ENCODE data around the gene FOXP3. TPM values are rescaled to one million over a fixed set of nuclear protein-coding genes. Genes with fewer than 3 reads are reported as not detected.

The FOXP3 gene
- total RNA-seq, 1 donor from 2014 or later, result not detected

DNA sequence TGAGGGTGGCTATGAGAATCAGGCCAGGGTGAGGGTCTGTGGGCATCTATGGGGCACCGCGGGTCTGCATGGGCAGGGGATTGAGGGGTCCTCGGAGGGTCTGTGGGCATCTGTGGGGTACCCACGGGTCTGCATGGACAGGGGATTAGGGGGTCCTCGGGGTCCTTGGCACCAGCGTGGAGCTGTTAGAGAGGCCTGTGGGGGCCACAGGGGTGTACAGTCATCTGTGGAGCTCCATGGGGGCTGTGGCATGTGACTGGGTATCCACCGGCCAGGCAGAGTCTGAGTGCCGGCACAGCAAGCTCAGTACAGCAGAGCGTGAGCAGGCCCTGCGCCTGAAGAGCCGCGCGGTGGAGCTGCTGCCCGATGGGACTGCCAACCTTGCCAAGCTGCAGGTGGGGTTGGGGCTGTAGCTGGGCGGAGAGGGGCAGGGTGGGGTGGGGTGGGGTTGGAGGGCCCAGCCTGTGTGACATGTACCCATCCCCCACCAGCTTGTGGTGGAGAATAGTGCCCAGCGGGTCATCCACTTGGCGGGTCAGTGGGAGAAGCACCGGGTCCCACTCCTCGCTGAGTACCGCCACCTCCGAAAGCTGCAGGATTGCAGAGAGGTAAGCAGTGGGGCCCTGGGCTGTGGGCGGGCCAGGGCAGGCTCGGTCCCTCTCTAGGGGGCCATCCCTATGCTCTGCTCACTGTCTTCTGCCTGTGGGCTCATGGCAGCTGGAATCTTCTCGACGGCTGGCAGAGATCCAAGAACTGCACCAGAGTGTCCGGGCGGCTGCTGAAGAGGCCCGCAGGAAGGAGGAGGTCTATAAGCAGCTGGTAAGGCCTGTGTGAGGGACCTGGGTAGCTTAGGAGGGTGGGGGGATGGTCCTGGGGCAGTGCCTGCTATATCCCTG, 16.3 kb downstream of the FOXP3 start:
- Histone ChIP-seq H3K9me3 (ENCODE audit: low read depth) (no peaks in the 10 kb centered on the region), H4K20me1 (ENCODE audit: low read depth) (no peaks in the 10 kb centered on the region), H3K4me1 (no peaks in the 10 kb centered on the region), H3K36me3 (no peaks in the 10 kb centered on the region), H3K4me3 (no peak overlapping the region), H3K27ac (no peak overlapping the region), H3K79me2 (ENCODE audit: low read depth) (no peaks in the 10 kb centered on the region), H3K9ac (no peak overlapping the region), H3F3A (ENCODE audit: low read depth) (no peaks in the 10 kb centered on the region), H3K4me2 (no peak overlapping the region), H2AFZ (replicated peaks) (no peak overlapping the region), H3K27me3 (no peaks in the 10 kb centered on the region)
- TF ChIP-seq EZH2 (IDR thresholded peaks at IDR 0.05), result no peak
- TF ChIP-seq, protein P1, sequence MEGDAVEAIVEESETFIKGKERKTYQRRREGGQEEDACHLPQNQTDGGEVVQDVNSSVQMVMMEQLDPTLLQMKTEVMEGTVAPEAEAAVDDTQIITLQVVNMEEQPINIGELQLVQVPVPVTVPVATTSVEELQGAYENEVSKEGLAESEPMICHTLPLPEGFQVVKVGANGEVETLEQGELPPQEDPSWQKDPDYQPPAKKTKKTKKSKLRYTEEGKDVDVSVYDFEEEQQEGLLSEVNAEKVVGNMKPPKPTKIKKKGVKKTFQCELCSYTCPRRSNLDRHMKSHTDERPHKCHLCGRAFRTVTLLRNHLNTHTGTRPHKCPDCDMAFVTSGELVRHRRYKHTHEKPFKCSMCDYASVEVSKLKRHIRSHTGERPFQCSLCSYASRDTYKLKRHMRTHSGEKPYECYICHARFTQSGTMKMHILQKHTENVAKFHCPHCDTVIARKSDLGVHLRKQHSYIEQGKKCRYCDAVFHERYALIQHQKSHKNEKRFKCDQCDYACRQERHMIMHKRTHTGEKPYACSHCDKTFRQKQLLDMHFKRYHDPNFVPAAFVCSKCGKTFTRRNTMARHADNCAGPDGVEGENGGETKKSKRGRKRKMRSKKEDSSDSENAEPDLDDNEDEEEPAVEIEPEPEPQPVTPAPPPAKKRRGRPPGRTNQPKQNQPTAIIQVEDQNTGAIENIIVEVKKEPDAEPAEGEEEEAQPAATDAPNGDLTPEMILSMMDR (IDR thresholded peaks at IDR 0.05), result no peak
- no peak for TF ChIP-seq EZH2phosphoT487 (IDR thresholded peaks at IDR 0.05)
- Mint-ChIP-seq H3K36me3 (peaks cover 6% of the 10 kb centered on the region), H3K27ac (no peak overlapping the region), H3K4me3 (no peak overlapping the region), H3K9me3 (peaks cover 21% of the 10 kb centered on the region), H3K27me3 (ENCODE audit: insufficient read depth, low read depth) (peaks cover 11% of the 10 kb centered on the region), H3K4me1 (no peaks in the 10 kb centered on the region)
- no peak for DNase-seq (ENCODE audit: low spot score)

DNA sequence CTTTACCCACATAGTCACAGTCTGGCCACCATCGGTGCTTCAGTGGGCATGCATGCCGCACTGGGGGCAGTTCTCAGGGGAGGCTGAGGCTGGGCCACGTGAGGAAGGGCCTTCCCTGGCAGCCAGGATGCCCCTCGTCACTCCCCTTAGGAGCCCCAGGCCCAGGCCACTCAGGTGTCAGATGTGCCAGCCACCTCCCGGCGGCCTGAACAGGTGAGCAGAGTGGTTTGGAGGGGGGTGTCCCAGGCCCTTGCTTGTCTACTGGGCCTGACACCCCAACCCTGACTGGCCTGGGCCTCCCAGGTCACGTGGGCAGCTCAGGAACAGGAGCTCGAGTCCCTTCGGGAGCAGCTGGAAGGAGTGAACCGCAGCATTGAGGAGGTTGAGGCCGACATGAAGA, 17.2 kb downstream of the FOXP3 start:
- H3K9me3 Mint-ChIP-seq, result peaks cover 22% of the 10 kb centered on the region
- no peak overlapping the region for H3K4me3 Mint-ChIP-seq
- H3K9ac ChIP-seq, result no peak overlapping the region
- H3K4me3 ChIP-seq, result no peak overlapping the region
- H3K4me1 ChIP-seq, result no peaks in the 10 kb centered on the region
- H2AFZ ChIP-seq (replicated peaks), result no peak overlapping the region
- H3K36me3 Mint-ChIP-seq, result peaks cover 6% of the 10 kb centered on the region
- H3K27ac Mint-ChIP-seq, result no peak overlapping the region
- no peak for DNase-seq (ENCODE audit: low spot score)
- H3K4me1 Mint-ChIP-seq, result no peaks in the 10 kb centered on the region
- H3K4me2 ChIP-seq, result no peak overlapping the region
- H3K79me2 ChIP-seq (ENCODE audit: low read depth), result no peaks in the 10 kb centered on the region
- peaks cover 7% of the 10 kb centered on the region for H3K27me3 Mint-ChIP-seq (ENCODE audit: insufficient read depth, low read depth)
- H3K27me3 ChIP-seq, result no peaks in the 10 kb centered on the region
- H3K36me3 ChIP-seq, result no peaks in the 10 kb centered on the region
- no peaks in the 10 kb centered on the region for H3F3A ChIP-seq (ENCODE audit: low read depth)
- H3K27ac ChIP-seq, result no peak overlapping the region
- H4K20me1 ChIP-seq (ENCODE audit: low read depth), result no peaks in the 10 kb centered on the region
- no peak for TF ChIP-seq EZH2 (IDR thresholded peaks at IDR 0.05)
- TF ChIP-seq, protein P1 (IDR thresholded peaks at IDR 0.05), result no peak
- TF ChIP-seq EZH2phosphoT487 (IDR thresholded peaks at IDR 0.05), result no peak
- no peaks in the 10 kb centered on the region for H3K9me3 ChIP-seq (ENCODE audit: low read depth)

DNA sequence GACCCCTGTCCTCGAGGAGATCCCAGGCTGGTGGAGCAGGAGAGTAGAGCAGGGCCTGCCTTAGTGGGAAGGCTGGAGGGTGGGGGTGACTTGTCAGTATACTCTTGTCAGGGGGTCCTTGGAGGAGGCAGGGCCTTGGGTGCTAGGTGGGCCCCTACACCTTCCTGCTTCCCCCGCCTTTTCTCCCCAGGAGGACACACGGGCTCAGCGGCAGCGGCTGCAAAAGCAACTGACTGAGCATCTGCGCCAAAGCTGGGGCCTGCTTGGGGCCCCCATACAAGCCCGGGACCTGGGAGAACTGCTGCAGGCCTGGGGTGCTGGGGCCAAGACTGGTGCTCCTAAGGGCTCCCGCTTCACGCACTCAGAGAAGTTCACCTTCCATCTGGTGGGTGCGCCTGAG, 18.0 kb downstream of the FOXP3 start:
- no peaks in the 10 kb centered on the region for H4K20me1 ChIP-seq (ENCODE audit: low read depth)
- H3K79me2 ChIP-seq (ENCODE audit: low read depth), result no peaks in the 10 kb centered on the region
- Mint-ChIP-seq H3K36me3 (peaks cover 4% of the 10 kb centered on the region), H3K27ac (no peak overlapping the region), H3K4me1 (no peaks in the 10 kb centered on the region), H3K27me3 (ENCODE audit: insufficient read depth, low read depth) (peaks cover 5% of the 10 kb centered on the region), H3K9me3 (peaks cover 17% of the 10 kb centered on the region), H3K4me3 (no peak overlapping the region)
- H2AFZ ChIP-seq (replicated peaks), result no peak overlapping the region
- H3K4me3 ChIP-seq, result no peak overlapping the region
- no peaks in the 10 kb centered on the region for H3K4me1 ChIP-seq
- H3F3A ChIP-seq (ENCODE audit: low read depth), result no peaks in the 10 kb centered on the region
- H3K4me2 ChIP-seq, result no peak overlapping the region
- H3K27me3 ChIP-seq, result no peaks in the 10 kb centered on the region
- H3K9me3 ChIP-seq (ENCODE audit: low read depth), result no peaks in the 10 kb centered on the region
- H3K9ac ChIP-seq, result no peak overlapping the region
- no peaks in the 10 kb centered on the region for H3K36me3 ChIP-seq
- DNase-seq (ENCODE audit: low spot score), result no peak
- H3K27ac ChIP-seq, result no peak overlapping the region
- TF ChIP-seq EZH2 (IDR thresholded peaks at IDR 0.05) (no peak), EZH2phosphoT487 (IDR thresholded peaks at IDR 0.05) (no peak)
- TF ChIP-seq, protein P1 (IDR thresholded peaks at IDR 0.05), result no peak

Data from neural progenitor cell (in vitro differentiated cells).